HepG2 (cell line): ENCODE measurements around the gene AGFG1. TPM values are rescaled to one million over a fixed set of nuclear protein-coding genes. Genes with fewer than 3 reads are reported as not detected.

Experiments
- ARNT ChIP-seq: fragments of 450-650 bp; IDR thresholded peaks from 2 replicates; pipeline ENCODE4 v1.6.1; 2017
- BATF2 ChIP-seq: sonication (generic); formaldehyde crosslinking; IDR thresholded peaks from 2 replicates; pipeline ENCODE4 v1.8.0; 2022; ENCODE audit warnings: mild to moderate bottlenecking, missing genetic modification reagents, moderate library complexity
- DMAP1 ChIP-seq: IDR thresholded peaks from 2 replicates; pipeline ENCODE4 v1.6.1; 2016
- EZH2 ChIP-seq: conservative IDR thresholded peaks from 2 replicates; pipeline ENCODE4 v1.6.1; 2012; ENCODE audit warnings: mild to moderate bottlenecking, low read depth, low read length, moderate library complexity
- FOXO1 ChIP-seq: sonication (generic); formaldehyde crosslinking; IDR thresholded peaks from 2 replicates; pipeline ENCODE4 v1.4.0; 2020; ENCODE audit warnings: missing genetic modification reagents
- GATA4 ChIP-seq: sonication (generic); IDR thresholded peaks from 2 replicates; pipeline ENCODE4 v1.6.1; 2016; ENCODE audit warnings: antibody characterized with exemption, low read depth, borderline replicate concordance
- JUND ChIP-seq: sonication (generic); formaldehyde crosslinking; IDR thresholded peaks from 2 replicates; pipeline ENCODE4 v1.8.0; 2022; ENCODE audit warnings: mild to moderate bottlenecking, missing genetic modification reagents
- KDM3A ChIP-seq: IDR thresholded peaks from 2 replicates; pipeline ENCODE4 v1.6.1; 2018; ENCODE audit warnings: low read depth, missing compliant biosample characterization
- KDM6A ChIP-seq: IDR thresholded peaks from 2 replicates; pipeline ENCODE4 v1.6.1; 2016; ENCODE audit warnings: low read depth
- POLR2G ChIP-seq: fragments of 200-400 bp; formaldehyde crosslinking; IDR thresholded peaks from 2 replicates; pipeline ENCODE4 v1.6.1; 2018; ENCODE audit warnings: mild to moderate bottlenecking, low read depth, low read length, moderate library complexity
- PPARG ChIP-seq: conservative IDR thresholded peaks from 2 replicates; pipeline ENCODE4 v1.6.1; 2016; ENCODE audit warnings: missing biosample characterization, missing genetic modification reagents
- PTBP1 ChIP-seq: fragments of 200-400 bp; formaldehyde crosslinking; IDR thresholded peaks from 2 replicates; pipeline ENCODE4 v1.6.1; 2018; ENCODE audit warnings: low read length, low read depth; ENCODE audit not compliant: poor library complexity, severe bottlenecking
- TBL1XR1 ChIP-seq: fragments of 150-350 bp; IDR thresholded peaks from 2 replicates; pipeline ENCODE4 v1.6.1; 2014; ENCODE audit warnings: borderline replicate concordance, low read length; ENCODE audit not compliant: partially characterized antibody
- TEAD3 ChIP-seq: optimal IDR thresholded peaks from 2 replicates; pipeline ENCODE3; 2016; ENCODE audit warnings: borderline replicate concordance
- TRIM24 ChIP-seq: sonication (generic); formaldehyde crosslinking; IDR thresholded peaks from 2 replicates; pipeline ENCODE4 v1.8.0; 2022; ENCODE audit warnings: mild to moderate bottlenecking, missing genetic modification reagents
- ZBTB42 ChIP-seq: sonication (generic); formaldehyde crosslinking; IDR thresholded peaks from 2 replicates; pipeline ENCODE4 v1.5.0; 2020; ENCODE audit warnings: mild to moderate bottlenecking, missing genetic modification reagents
- ZBTB7B ChIP-seq: sonication (generic); formaldehyde crosslinking; IDR thresholded peaks from 2 replicates; pipeline ENCODE4 v1.4.0; 2020; ENCODE audit warnings: missing genetic modification reagents
- ZC3H13 ChIP-seq: sonication (generic); formaldehyde crosslinking; IDR thresholded peaks from 2 replicates; pipeline ENCODE4 v1.8.1; 2023; ENCODE audit warnings: mild to moderate bottlenecking, missing genetic modification reagents, moderate library complexity
- ZNF10 ChIP-seq: sonication (generic); formaldehyde crosslinking; IDR thresholded peaks from 2 replicates; pipeline ENCODE4 v1.4.0; 2020; ENCODE audit warnings: mild to moderate bottlenecking, low read depth, missing genetic modification reagents, borderline replicate concordance
- ZNF121 ChIP-seq: sonication (generic); formaldehyde crosslinking; IDR thresholded peaks from 2 replicates; pipeline ENCODE4 v1.5.0; 2020; ENCODE audit warnings: mild to moderate bottlenecking, missing genetic modification reagents
- ZNF263 ChIP-seq: sonication (generic); formaldehyde crosslinking; IDR thresholded peaks from 2 replicates; pipeline ENCODE4 v1.4.0; 2020; ENCODE audit warnings: missing genetic modification reagents
- ZNF30 ChIP-seq: sonication (generic); formaldehyde crosslinking; IDR thresholded peaks from 2 replicates; pipeline ENCODE4 v1.5.0; 2020; ENCODE audit warnings: mild to moderate bottlenecking, missing genetic modification reagents
- ZNF569 ChIP-seq: sonication (generic); formaldehyde crosslinking; IDR thresholded peaks from 2 replicates; pipeline ENCODE4 v1.5.0; 2020; ENCODE audit warnings: mild to moderate bottlenecking, missing genetic modification reagents, moderate library complexity, borderline replicate concordance
- ZNF720 ChIP-seq: sonication (generic); formaldehyde crosslinking; IDR thresholded peaks from 2 replicates; pipeline ENCODE4 v1.4.0; 2020; ENCODE audit warnings: missing genetic modification reagents
- ZNF841 ChIP-seq: sonication (generic); formaldehyde crosslinking; IDR thresholded peaks from 2 replicates; pipeline ENCODE4 v1.8.1; 2023; ENCODE audit warnings: missing genetic modification reagents, borderline replicate concordance
- ZNF878 ChIP-seq: sonication (generic); formaldehyde crosslinking; IDR thresholded peaks from 2 replicates; pipeline ENCODE4 v1.8.1; 2023; ENCODE audit warnings: mild to moderate bottlenecking, missing genetic modification reagents, moderate library complexity
- ZSCAN25 ChIP-seq: sonication (generic); formaldehyde crosslinking; IDR thresholded peaks from 2 replicates; pipeline ENCODE4 v1.8.0; 2022; ENCODE audit warnings: mild to moderate bottlenecking, missing genetic modification reagents
- polyA plus RNA-seq, 8 experiments: library from polyadenylated mRNA; depleted of rRNA in 3 of 8; stranded (reverse) in 7 of 8; unstranded in 1 of 8; fragments of >200 nt; fragmentation: Illumina TruSeq in 4 of 8; extraction: Trizol in 4 of 8; gene quantifications; 2 replicates each; pipeline versions ENCODE4 v1.2.1 to v1.2.3, GENCODE V29; 2011 to 2016; ENCODE audit warnings: low read depth in 4 of 8, missing spikeins in 1 of 8, mixed read lengths in 1 of 8; ENCODE audit not compliant: insufficient read depth in 1 of 8
- total RNA-seq, 5 experiments: library from RNA; depleted of rRNA; stranded (reverse); fragments of >200 nt; fragmentation: Illumina TruSeq; extraction: Trizol; gene quantifications; 2 replicates each; pipeline ENCODE4 v1.2.3, GENCODE V29; 2016; ENCODE audit warnings: low read depth in 1 of 5
- TF ChIP-seq, protein P1 (sequence below): sonication (generic); formaldehyde crosslinking; IDR thresholded peaks from 2 replicates; pipeline ENCODE4 v1.4.0; 2020; ENCODE audit warnings: missing genetic modification reagents
- TF ChIP-seq, protein P2 (sequence below): sonication (generic); formaldehyde crosslinking; IDR thresholded peaks from 2 replicates; pipeline ENCODE4 v1.4.0; 2020; ENCODE audit warnings: missing genetic modification reagents, borderline replicate concordance
- TF ChIP-seq, protein P3 (sequence below): IDR thresholded peaks from 2 replicates; pipeline ENCODE4 v1.6.1; 2016; ENCODE audit warnings: mild to moderate bottlenecking

The AGFG1 gene
- total and polyA plus RNA-seq, 2 of the 13 experiments (the other 11 are each of a cell fraction or from before 2014, with no cell fraction given) = 145 to 168 TPM

DNA sequence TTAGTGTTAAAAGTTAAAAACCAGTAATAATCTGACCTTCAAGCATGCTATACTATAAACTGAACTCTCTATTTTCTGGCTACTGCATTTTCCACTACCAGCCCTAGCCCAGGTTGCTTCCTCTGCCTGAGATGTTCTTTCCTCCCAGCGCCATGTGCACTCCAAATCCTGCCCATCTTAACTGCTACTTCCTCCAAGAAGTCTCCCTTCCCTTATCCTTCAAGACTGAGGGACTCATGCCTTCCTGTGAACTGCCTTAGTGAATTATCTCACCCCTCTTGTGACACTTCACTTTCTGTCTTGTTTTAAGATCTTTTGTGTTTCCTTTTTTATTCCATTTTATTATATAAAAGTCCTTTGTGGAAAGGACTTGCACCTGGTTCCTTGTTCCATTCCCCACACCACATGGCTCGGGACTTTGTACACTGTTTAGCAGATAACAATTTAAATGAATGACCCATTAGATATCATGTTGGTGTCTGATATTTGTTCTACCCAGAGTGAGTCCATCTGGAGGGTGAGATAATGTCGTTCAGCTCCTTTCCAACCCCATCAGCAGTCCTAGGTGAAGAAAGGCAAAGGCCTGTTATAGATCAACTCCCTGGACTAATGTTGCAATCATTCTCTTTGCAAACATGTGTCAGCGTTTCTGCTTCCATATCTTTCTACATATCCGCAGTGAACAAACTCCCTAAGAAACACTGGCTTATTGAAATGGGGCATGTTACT lies 20.9 kb upstream of the AGFG1 start (continued):
- peak; percentile 84 for TF ChIP-seq TRIM24 (CRISPR knock-in tag)
- no peak for TF ChIP-seq ZNF10 (CRISPR knock-in tag)
- TF ChIP-seq FOXO1 = peak; percentile 92
- TF ChIP-seq POLR2G = peak; percentile 63
- TF ChIP-seq DMAP1 (CRISPR knock-in tag) = peak; percentile 93
- TF ChIP-seq ZNF263 = no peak
- TF ChIP-seq GATA4 = peak; percentile 86; the same call in 1 of the 2 replicates
- peak; percentile 91 for TF ChIP-seq ZBTB7B (CRISPR knock-in tag)
- TF ChIP-seq, protein P1, sequence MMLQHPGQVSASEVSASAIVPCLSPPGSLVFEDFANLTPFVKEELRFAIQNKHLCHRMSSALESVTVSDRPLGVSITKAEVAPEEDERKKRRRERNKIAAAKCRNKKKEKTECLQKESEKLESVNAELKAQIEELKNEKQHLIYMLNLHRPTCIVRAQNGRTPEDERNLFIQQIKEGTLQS (CRISPR knock-in tag) = peak; percentile 70; the same call in 1 of the 2 replicates
- peak; percentile 72; the same call in 1 of the 2 replicates for TF ChIP-seq ZC3H13
- TF ChIP-seq ZNF121 (CRISPR knock-in tag) = peak; percentile 61
- TF ChIP-seq ZSCAN25 = 0 out of 2 replicates have a peak, but pooled peaks have one; percentile 38
- TF ChIP-seq ZNF720 (CRISPR knock-in tag) = no peak
- no peak for TF ChIP-seq ZBTB42 (CRISPR knock-in tag)
- 0 out of 2 replicates have a peak, but pooled peaks have one; percentile 17 for TF ChIP-seq ZNF878 (CRISPR knock-in tag)
- no peak for TF ChIP-seq ZNF569 (CRISPR knock-in tag)
- TF ChIP-seq, protein P2, sequence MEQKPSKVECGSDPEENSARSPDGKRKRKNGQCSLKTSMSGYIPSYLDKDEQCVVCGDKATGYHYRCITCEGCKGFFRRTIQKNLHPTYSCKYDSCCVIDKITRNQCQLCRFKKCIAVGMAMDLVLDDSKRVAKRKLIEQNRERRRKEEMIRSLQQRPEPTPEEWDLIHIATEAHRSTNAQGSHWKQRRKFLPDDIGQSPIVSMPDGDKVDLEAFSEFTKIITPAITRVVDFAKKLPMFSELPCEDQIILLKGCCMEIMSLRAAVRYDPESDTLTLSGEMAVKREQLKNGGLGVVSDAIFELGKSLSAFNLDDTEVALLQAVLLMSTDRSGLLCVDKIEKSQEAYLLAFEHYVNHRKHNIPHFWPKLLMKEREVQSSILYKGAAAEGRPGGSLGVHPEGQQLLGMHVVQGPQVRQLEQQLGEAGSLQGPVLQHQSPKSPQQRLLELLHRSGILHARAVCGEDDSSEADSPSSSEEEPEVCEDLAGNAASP (CRISPR knock-in tag) = peak; percentile 74; the same call in 1 of the 2 replicates
- no peak for TF ChIP-seq ZNF30 (CRISPR knock-in tag)
- no peak for TF ChIP-seq ZNF841 (CRISPR knock-in tag)
- TF ChIP-seq KDM6A (CRISPR knock-in tag) = peak; percentile 69
- TF ChIP-seq TEAD3 = peak; percentile 91
- TF ChIP-seq KDM3A (CRISPR knock-in tag) = peak; percentile 55; the same call in 1 of the 2 replicates
- TF ChIP-seq TBL1XR1 = no peak
- TF ChIP-seq EZH2 = no peak
- peak; percentile 87; the same call in 1 of the 2 replicates for TF ChIP-seq ARNT
- TF ChIP-seq PPARG (CRISPR knock-in tag) = peak; percentile 85
- TF ChIP-seq BATF2 (CRISPR knock-in tag) = no peak
- TF ChIP-seq PTBP1 = no peak
- TF ChIP-seq, protein P3, sequence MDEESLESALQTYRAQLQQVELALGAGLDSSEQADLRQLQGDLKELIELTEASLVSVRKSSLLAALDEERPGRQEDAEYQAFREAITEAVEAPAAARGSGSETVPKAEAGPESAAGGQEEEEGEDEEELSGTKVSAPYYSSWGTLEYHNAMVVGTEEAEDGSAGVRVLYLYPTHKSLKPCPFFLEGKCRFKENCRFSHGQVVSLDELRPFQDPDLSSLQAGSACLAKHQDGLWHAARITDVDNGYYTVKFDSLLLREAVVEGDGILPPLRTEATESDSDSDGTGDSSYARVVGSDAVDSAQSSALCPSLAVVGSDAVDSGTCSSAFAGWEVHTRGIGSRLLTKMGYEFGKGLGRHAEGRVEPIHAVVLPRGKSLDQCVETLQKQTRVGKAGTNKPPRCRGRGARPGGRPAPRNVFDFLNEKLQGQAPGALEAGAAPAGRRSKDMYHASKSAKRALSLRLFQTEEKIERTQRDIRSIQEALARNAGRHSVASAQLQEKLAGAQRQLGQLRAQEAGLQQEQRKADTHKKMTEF (CRISPR knock-in tag) = peak; percentile 87
- peak; percentile 19; the same call in 1 of the 2 replicates for TF ChIP-seq JUND (CRISPR knock-in tag)
